HFFc6 (cell line): ENCODE measurements around the gene GSTO1. TPM values are rescaled to one million over a fixed set of nuclear protein-coding genes. Genes with fewer than 3 reads are reported as not detected.

Experiments
- DNase-seq: peaks from one replicate; pipeline ENCODE4 v3.0.0-alpha.2; 2018
- H3K27ac Mint-ChIP-seq: 2 replicates; pipeline ENCODE4 v1.8.0; 2020; ENCODE audit warnings: mild to moderate bottlenecking, mixed read lengths
- H3K27me3 Mint-ChIP-seq: 2 replicates; pipeline ENCODE4 v1.8.0; 2021; ENCODE audit warnings: mild to moderate bottlenecking, moderate library complexity, mixed read lengths; ENCODE audit not compliant: insufficient read depth
- H3K36me3 Mint-ChIP-seq: 2 replicates; pipeline ENCODE4 v1.8.0; 2021; ENCODE audit warnings: low read depth, mixed read lengths
- H3K4me1 Mint-ChIP-seq: 2 replicates; pipeline ENCODE4 v1.8.0; 2020; ENCODE audit warnings: low read depth, mixed read lengths
- H3K4me3 Mint-ChIP-seq: 2 replicates; pipeline ENCODE4 v1.8.0; 2020; ENCODE audit warnings: mild to moderate bottlenecking, moderate library complexity, mixed read lengths
- H3K9me3 Mint-ChIP-seq: 2 replicates; pipeline ENCODE4 v1.8.0; 2020; ENCODE audit warnings: mild to moderate bottlenecking, mixed read lengths
- total RNA-seq, 6 experiments: library from RNA; stranded (reverse); fragmentation: NEBNext Ultra II Directional; extraction: Animal tissue kit (Norgen Biotek cat#: 25700); gene quantifications; 2 replicates in 1 of 6; 3 replicates in 5 of 6; pipeline ENCODE4 v1.2.3, GENCODE V29; 2021
- TF ChIP-seq, protein P1 (sequence below): fragments of 200-600 bp; sonication (generic); IDR thresholded peaks from 2 replicates; pipeline ENCODE4 v1.5.0; 2021; ENCODE audit warnings: antibody characterized with exemption, mild to moderate bottlenecking

GSTO1 gene
- total RNA-seq, 6 experiments from 2014 or later, result 213 to 242 (median 224) TPM

GRCh38 chr10:104300736-104301292, 46.1 kb downstream of the GSTO1 start:
- peak overlapping the region; percentile 98 for H3K27ac Mint-ChIP-seq

DNA sequence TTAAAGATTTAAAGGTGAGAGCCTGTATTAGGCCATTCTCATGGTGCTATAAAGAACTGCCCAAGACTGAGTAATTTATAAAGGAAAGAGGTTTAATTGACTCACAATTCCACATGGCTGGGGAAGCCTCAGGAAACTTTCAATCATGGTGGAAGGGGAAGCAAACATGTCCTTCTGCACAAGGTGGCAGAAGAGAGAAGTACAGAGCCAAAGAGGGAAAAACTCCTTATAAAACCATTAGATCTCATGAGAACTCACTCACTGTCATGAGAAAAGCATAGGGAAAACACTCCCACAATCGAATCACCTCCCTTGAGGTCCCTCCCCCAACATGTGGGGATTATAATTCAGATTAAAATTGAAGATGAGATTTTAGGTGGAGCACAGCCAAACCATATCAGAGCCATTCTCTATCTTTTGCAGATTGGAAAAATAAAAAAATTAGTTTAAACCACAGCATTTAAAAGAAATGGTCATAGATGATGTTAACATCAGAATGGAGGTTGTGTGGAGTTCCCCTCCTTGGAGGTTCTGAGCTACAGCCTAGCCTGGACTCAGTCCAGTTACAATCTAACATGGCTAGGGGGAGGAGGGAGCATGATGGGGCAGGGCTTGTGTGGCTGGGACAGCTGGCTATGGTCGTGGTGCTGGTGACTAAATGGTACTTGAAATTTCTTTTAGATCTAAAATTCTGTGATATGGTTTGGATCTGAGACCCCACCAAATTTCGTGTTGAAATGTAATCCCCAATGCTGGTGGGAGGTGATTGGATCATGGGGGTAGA, 47.4 kb downstream of the GSTO1 start:
- Mint-ChIP-seq H3K9me3 (peaks cover 25% of the 10 kb centered on the region), H3K36me3 (peaks cover 33% of the 10 kb centered on the region), H3K27ac (peak overlapping the region; percentile 98), H3K27me3 (peaks cover 3% of the 10 kb centered on the region; the same call in 1 of the 2 replicates), H3K4me3 (peak overlapping the region; percentile 86), H3K4me1 (peaks cover 73% of the 10 kb centered on the region)
- peak; percentile 44 for DNase-seq
- TF ChIP-seq, protein P1, sequence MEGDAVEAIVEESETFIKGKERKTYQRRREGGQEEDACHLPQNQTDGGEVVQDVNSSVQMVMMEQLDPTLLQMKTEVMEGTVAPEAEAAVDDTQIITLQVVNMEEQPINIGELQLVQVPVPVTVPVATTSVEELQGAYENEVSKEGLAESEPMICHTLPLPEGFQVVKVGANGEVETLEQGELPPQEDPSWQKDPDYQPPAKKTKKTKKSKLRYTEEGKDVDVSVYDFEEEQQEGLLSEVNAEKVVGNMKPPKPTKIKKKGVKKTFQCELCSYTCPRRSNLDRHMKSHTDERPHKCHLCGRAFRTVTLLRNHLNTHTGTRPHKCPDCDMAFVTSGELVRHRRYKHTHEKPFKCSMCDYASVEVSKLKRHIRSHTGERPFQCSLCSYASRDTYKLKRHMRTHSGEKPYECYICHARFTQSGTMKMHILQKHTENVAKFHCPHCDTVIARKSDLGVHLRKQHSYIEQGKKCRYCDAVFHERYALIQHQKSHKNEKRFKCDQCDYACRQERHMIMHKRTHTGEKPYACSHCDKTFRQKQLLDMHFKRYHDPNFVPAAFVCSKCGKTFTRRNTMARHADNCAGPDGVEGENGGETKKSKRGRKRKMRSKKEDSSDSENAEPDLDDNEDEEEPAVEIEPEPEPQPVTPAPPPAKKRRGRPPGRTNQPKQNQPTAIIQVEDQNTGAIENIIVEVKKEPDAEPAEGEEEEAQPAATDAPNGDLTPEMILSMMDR, result peak; percentile 51

More at GRCh38 chr10:104300736-104301292, 46.1 kb downstream of the GSTO1 start:
- TF ChIP-seq, protein P1, result peak; percentile 38; the same call in 1 of the 2 replicates
- Mint-ChIP-seq H3K36me3 (peaks cover 33% of the 10 kb centered on the region), H3K27me3 (no peaks in the 10 kb centered on the region; the same call in 1 of the 2 replicates), H3K9me3 (peaks cover 25% of the 10 kb centered on the region), H3K4me3 (peak overlapping the region; percentile 86), H3K4me1 (peaks cover 78% of the 10 kb centered on the region)
- peak; percentile 99 for DNase-seq

- H3K27me3 Mint-ChIP-seq, result peaks cover 5% of the 10 kb centered on the region; the same call in 1 of the 2 replicates
- peaks cover 44% of the 10 kb centered on the region for H3K36me3 Mint-ChIP-seq
- no peak for DNase-seq
- H3K4me3 Mint-ChIP-seq, result no peak overlapping the region
- H3K27ac Mint-ChIP-seq, result no peak overlapping the region
- peaks cover 25% of the 10 kb centered on the region for H3K9me3 Mint-ChIP-seq
- H3K4me1 Mint-ChIP-seq, result peaks cover 73% of the 10 kb centered on the region
- TF ChIP-seq, protein P1, result no peak
These were observed 49.1 kb downstream of the GSTO1 start for GRCh38 chr10:104303594-104304355.

DNA sequence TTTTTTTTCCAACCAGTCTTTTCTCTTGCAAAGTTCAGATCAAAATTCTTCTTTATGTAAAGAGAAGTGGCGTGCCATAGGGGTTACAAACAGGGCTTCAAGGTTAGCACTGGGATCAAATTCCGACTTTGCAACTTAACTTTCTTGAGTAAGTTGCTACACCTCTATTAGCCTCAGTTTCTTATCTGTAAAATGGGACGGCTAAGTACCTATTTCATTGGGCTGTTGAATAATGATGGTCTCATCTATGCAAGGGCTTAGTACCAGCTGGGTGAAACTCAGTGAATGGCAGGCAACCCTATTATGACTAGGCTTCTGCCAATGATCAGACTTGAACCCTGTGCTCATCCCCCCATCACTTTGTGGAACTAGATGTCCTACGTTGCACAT, 49.7 kb downstream of the GSTO1 start:
- H3K9me3 Mint-ChIP-seq, result peaks cover 25% of the 10 kb centered on the region
- H3K4me3 Mint-ChIP-seq, result no peak overlapping the region
- DNase-seq, result no peak
- H3K27ac Mint-ChIP-seq, result no peak overlapping the region
- TF ChIP-seq, protein P1, result no peak
- H3K36me3 Mint-ChIP-seq, result peaks cover 48% of the 10 kb centered on the region
- peaks cover 73% of the 10 kb centered on the region for H3K4me1 Mint-ChIP-seq
- H3K27me3 Mint-ChIP-seq, result peaks cover 5% of the 10 kb centered on the region; the same call in 1 of the 2 replicates

DNA sequence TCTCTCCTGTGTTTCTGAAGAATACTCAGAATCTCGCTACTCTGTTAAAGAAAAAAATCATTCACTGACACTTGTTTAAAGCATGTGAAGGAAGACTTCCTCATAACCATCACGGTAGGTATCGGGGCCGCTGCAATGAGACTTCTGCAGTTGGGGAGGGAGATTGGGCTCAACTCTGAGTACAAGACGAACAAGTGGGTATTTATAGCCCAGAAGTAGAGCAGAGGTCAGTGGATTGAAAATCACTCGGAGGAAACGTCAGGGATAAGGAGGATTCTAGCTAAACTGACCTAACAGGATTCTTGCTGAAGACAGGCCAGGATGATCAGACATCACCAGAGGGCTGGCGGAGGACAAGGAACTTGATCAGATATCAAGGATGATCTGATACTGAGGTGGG, 50.2 kb downstream of the GSTO1 start:
- peaks cover 48% of the 10 kb centered on the region for H3K36me3 Mint-ChIP-seq
- peaks cover 73% of the 10 kb centered on the region for H3K4me1 Mint-ChIP-seq
- H3K9me3 Mint-ChIP-seq, result peaks cover 25% of the 10 kb centered on the region
- no peak overlapping the region for H3K4me3 Mint-ChIP-seq
- H3K27me3 Mint-ChIP-seq, result peaks cover 6% of the 10 kb centered on the region; the same call in 1 of the 2 replicates
- TF ChIP-seq, protein P1, result no peak
- H3K27ac Mint-ChIP-seq, result 0 out of 2 replicates have a peak overlapping the region, but pooled peaks have one; percentile 5
- DNase-seq, result no peak
